HG03439 (cell line): Measurements from ENCODE around the gene SLC16A5.

Experiments used
- ATAC-seq: cut with Tn5 transposase; IDR thresholded peaks from one replicate; pipeline ENCODE4 v1.9.1; 2021; ENCODE audit warnings: mild to moderate bottlenecking, moderate library complexity; ENCODE audit not compliant: unreplicated experiment

The SLC16A5 gene

GRCh38 chr17:75155191-75155601 lies 67.4 kb downstream of the SLC16A5 start:
- ATAC-seq, result no peak
